HEK293 (cell line): Measurements from ENCODE around the gene SLCO6A1.

Experiments
- CTCF ChIA-PET: fragments of 350-600 bp; formaldehyde crosslinking; extraction: SDS; loops from one replicate; lab custom pipeline; 2021; ENCODE audit warnings: antibody characterized with exemption; lab: Yijun Ruan, JAX
- POLR2A ChIA-PET: fragments of 300-600 bp; formaldehyde crosslinking; extraction: SDS; loops from one replicate; lab custom pipeline; 2020; ENCODE audit warnings: antibody characterized with exemption, inconsistent platforms; lab: Yijun Ruan, JAX
- H3K27ac ChIP-seq: fragments of 200-500 bp; sonication (Bioruptor generic); 2 replicates; pipeline ENCODE4 v1.5.1; 2014; ENCODE audit warnings: low read depth, low read length, control low read depth, inconsistent platforms; ENCODE audit errors: extremely low read depth
- H3K36me3 ChIP-seq, 2 experiments: fragments of 200-500 bp in 1 of 2; sonication (Bioruptor generic) in 1 of 2; 1 replicate in 1 of 2; 2 replicates in 1 of 2; pipeline ENCODE4 v1.5.1; 2014 to 2017; ENCODE audit warnings: inconsistent platforms in 2 of 2, low read length in 2 of 2; ENCODE audit not compliant: control insufficient read depth in 2 of 2, insufficient read depth in 1 of 2
- H3K4me1 ChIP-seq: fragments of 200-500 bp; sonication (Bioruptor generic); 2 replicates; pipeline ENCODE4 v1.5.1; 2014; ENCODE audit warnings: mild to moderate bottlenecking, low read length, inconsistent platforms; ENCODE audit not compliant: control insufficient read depth, insufficient read depth
- H3K4me3 ChIP-seq: 2 replicates; pipeline ENCODE4 v1.5.1; 2011; ENCODE audit warnings: low read depth, mild to moderate bottlenecking, control low read depth, low read length, moderate library complexity
- H3K9me3 ChIP-seq: fragments of 200-500 bp; sonication (Bioruptor generic); 2 replicates; pipeline ENCODE4 v1.5.1; 2014; ENCODE audit warnings: low read depth, low read length, inconsistent platforms; ENCODE audit not compliant: control insufficient read depth, insufficient read depth
- KLF7 ChIP-seq: fragments of 450-650 bp; formaldehyde crosslinking; IDR thresholded peaks from 2 replicates; pipeline ENCODE4 v1.5.1; 2016; ENCODE audit warnings: missing biosample characterization, missing genetic modification characterization, borderline replicate concordance
- KLF9 ChIP-seq: fragments of 450-650 bp; formaldehyde crosslinking; IDR thresholded peaks from 2 replicates; pipeline ENCODE4 v1.5.1; 2016; ENCODE audit warnings: missing biosample characterization, missing genetic modification characterization, low read depth
- REPIN1 ChIP-seq: fragments of 450-650 bp; formaldehyde crosslinking; IDR thresholded peaks from 2 replicates; pipeline ENCODE4 v1.5.1; 2017; ENCODE audit warnings: missing biosample characterization, missing genetic modification characterization, low read depth
- SETDB1 ChIP-seq: IDR thresholded peaks from one replicate; pipeline ENCODE4 v1.6.1; 2017; ENCODE audit warnings: mild to moderate bottlenecking, low read length, moderate library complexity, mixed read lengths; ENCODE audit not compliant: insufficient read length
- TRIM28 ChIP-seq: IDR thresholded peaks from 2 replicates; pipeline ENCODE4 v1.6.1; 2011; ENCODE audit warnings: low read length, control low read depth, borderline replicate concordance
- ZBTB8A ChIP-seq: fragments of 450-650 bp; formaldehyde crosslinking; IDR thresholded peaks from 2 replicates; pipeline ENCODE4 v1.5.1; 2016; ENCODE audit warnings: missing biosample characterization, missing genetic modification characterization
- ZEB2 ChIP-seq: fragments of 450-650 bp; formaldehyde crosslinking; IDR thresholded peaks from 2 replicates; pipeline ENCODE4 v1.5.1; 2016; ENCODE audit warnings: missing biosample characterization, missing genetic modification characterization
- ZFHX2 ChIP-seq: fragments of 450-650 bp; formaldehyde crosslinking; conservative IDR thresholded peaks from 2 replicates; pipeline ENCODE4 v1.5.1; 2016; ENCODE audit warnings: missing biosample characterization, missing genetic modification characterization
- ZNF184 ChIP-seq: fragments of 450-650 bp; IDR thresholded peaks from 2 replicates; pipeline ENCODE4 v1.5.1; 2018; ENCODE audit warnings: missing biosample characterization, mild to moderate bottlenecking, missing genetic modification characterization
- ZNF202 ChIP-seq: fragments of 450-650 bp; formaldehyde crosslinking; IDR thresholded peaks from 2 replicates; pipeline ENCODE4 v1.5.1; 2016; ENCODE audit warnings: missing biosample characterization, missing genetic modification characterization, borderline replicate concordance
- ZNF311 ChIP-seq: fragments of 450-650 bp; formaldehyde crosslinking; IDR thresholded peaks from 2 replicates; pipeline ENCODE4 v1.5.1; 2017; ENCODE audit warnings: missing biosample characterization, missing genetic modification characterization, borderline replicate concordance
- ZNF341 ChIP-seq: fragments of 450-650 bp; formaldehyde crosslinking; IDR thresholded peaks from 2 replicates; pipeline ENCODE4; 2016; ENCODE audit warnings: low read depth, missing biosample characterization, missing genetic modification characterization
- ZNF423 ChIP-seq: fragments of 450-650 bp; formaldehyde crosslinking; IDR thresholded peaks from 2 replicates; pipeline ENCODE4 v1.5.1; 2016; ENCODE audit warnings: missing biosample characterization, missing genetic modification characterization
- ZNF529 ChIP-seq: fragments of 450-650 bp; formaldehyde crosslinking; IDR thresholded peaks from 2 replicates; pipeline ENCODE4 v1.5.1; 2017; ENCODE audit warnings: missing genetic modification characterization, missing biosample characterization; ENCODE audit not compliant: insufficient replicate concordance
- ZNF561 ChIP-seq: fragments of 450-650 bp; IDR thresholded peaks from 2 replicates; pipeline ENCODE4 v1.5.1; 2018; ENCODE audit warnings: missing biosample characterization, missing genetic modification characterization, borderline replicate concordance
- ZNF571 ChIP-seq: fragments of 450-650 bp; formaldehyde crosslinking; IDR thresholded peaks from 2 replicates; pipeline ENCODE4 v1.5.0; 2017; ENCODE audit warnings: missing biosample characterization, missing genetic modification characterization
- ZNF621 ChIP-seq: fragments of 450-650 bp; formaldehyde crosslinking; IDR thresholded peaks from 2 replicates; pipeline ENCODE4 v1.5.1; 2017; ENCODE audit warnings: missing biosample characterization, missing genetic modification characterization
- ZNF76 ChIP-seq: fragments of 450-650 bp; formaldehyde crosslinking; IDR thresholded peaks from 2 replicates; pipeline ENCODE4; 2016; ENCODE audit warnings: low read depth, missing biosample characterization, missing genetic modification characterization, borderline replicate concordance
- ZNF785 ChIP-seq: fragments of 450-650 bp; formaldehyde crosslinking; IDR thresholded peaks from 2 replicates; pipeline ENCODE4 v1.5.1; 2016; ENCODE audit warnings: missing biosample characterization, missing genetic modification characterization
- ZNF830 ChIP-seq: fragments of 450-650 bp; IDR thresholded peaks from 2 replicates; pipeline ENCODE4 v1.5.0; 2018; ENCODE audit warnings: missing biosample characterization, missing genetic modification characterization, low read depth, mild to moderate bottlenecking, moderate library complexity
- ZSCAN23 ChIP-seq: fragments of 450-650 bp; formaldehyde crosslinking; IDR thresholded peaks from 2 replicates; pipeline ENCODE4 v1.5.1; 2016; ENCODE audit warnings: missing biosample characterization, missing genetic modification characterization
- TF ChIP-seq, protein P1 (sequence below): fragments of 450-650 bp; formaldehyde crosslinking; optimal IDR thresholded peaks from 2 replicates; pipeline ENCODE3; 2016; ENCODE audit warnings: missing biosample characterization, mild to moderate bottlenecking, missing genetic modification characterization
- TF ChIP-seq, protein P2 (sequence below): fragments of 450-650 bp; formaldehyde crosslinking; IDR thresholded peaks from 2 replicates; pipeline ENCODE4 v1.5.1; 2016; ENCODE audit warnings: missing biosample characterization, missing genetic modification characterization
- TF ChIP-seq, protein P3 (sequence below): fragments of 450-650 bp; formaldehyde crosslinking; IDR thresholded peaks from 2 replicates; pipeline ENCODE4 v1.5.1; 2016; ENCODE audit warnings: missing biosample characterization, missing genetic modification characterization
- TF ChIP-seq, protein P4 (sequence below): fragments of 450-650 bp; formaldehyde crosslinking; IDR thresholded peaks from 2 replicates; pipeline ENCODE4; 2016; ENCODE audit warnings: missing biosample characterization, missing genetic modification characterization
- TF ChIP-seq, protein P5 (sequence below): fragments of 450-650 bp; formaldehyde crosslinking; IDR thresholded peaks from 2 replicates; pipeline ENCODE4 v1.5.1; 2016; ENCODE audit warnings: missing biosample characterization, missing genetic modification characterization
- TF ChIP-seq, protein P6 (sequence below): fragments of 450-650 bp; formaldehyde crosslinking; IDR thresholded peaks from 2 replicates; pipeline ENCODE4 v1.5.1; 2016; ENCODE audit warnings: missing biosample characterization, missing genetic modification characterization, low read depth

The SLCO6A1 gene

DNA sequence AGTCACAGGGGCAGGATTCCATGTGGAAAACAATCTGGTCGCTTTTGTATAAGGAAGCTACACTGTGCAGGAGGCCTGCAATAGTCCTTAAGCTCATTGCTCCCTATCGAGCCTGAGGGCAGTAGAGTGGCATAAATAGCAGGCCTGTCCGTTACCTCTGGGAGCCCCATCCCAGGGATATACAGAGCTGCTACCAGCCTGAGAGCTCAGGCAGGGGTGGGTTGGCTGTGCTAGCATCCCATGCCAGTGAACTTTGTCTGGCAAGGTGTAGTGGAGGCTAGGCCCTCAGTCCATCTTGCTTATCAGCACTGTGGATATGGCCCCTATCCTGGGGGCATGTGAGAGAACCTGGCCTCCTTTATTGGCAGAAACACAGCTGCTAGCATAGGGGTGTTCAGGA, 47.7 kb downstream of the SLCO6A1 start:
- POLR2A ChIA-PET = no interaction called here
- H3K4me1 ChIP-seq = no peaks in the 10 kb centered on the region
- no peak overlapping the region for H3K27ac ChIP-seq
- H3K9me3 ChIP-seq = no peaks in the 10 kb centered on the region
- TF ChIP-seq ZNF621 (tag by site-specific recombination) (no peak), ZNF830 (tag by site-specific recombination) (no peak), ZNF571 (tag by site-specific recombination) (no peak), ZNF76 (tag by site-specific recombination) (no peak), KLF9 (tag by site-specific recombination) (no peak), SETDB1 (no peak), ZNF423 (tag by site-specific recombination) (no peak), ZNF561 (tag by site-specific recombination) (no peak), ZNF311 (tag by site-specific recombination) (no peak), REPIN1 (tag by site-specific recombination) (no peak), ZNF785 (tag by site-specific recombination) (no peak), ZFHX2 (tag by site-specific recombination) (no peak), KLF7 (no peak)
- TF ChIP-seq, protein P1, sequence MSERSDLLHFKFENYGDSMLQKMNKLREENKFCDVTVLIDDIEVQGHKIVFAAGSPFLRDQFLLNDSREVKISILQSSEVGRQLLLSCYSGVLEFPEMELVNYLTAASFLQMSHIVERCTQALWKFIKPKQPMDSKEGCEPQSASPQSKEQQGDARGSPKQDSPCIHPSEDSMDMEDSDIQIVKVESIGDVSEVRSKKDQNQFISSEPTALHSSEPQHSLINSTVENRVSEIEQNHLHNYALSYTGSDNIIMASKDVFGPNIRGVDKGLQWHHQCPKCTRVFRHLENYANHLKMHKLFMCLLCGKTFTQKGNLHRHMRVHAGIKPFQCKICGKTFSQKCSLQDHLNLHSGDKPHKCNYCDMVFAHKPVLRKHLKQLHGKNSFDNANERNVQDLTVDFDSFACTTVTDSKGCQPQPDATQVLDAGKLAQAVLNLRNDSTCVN (tag by site-specific recombination) = no peak
- TF ChIP-seq, protein P2, sequence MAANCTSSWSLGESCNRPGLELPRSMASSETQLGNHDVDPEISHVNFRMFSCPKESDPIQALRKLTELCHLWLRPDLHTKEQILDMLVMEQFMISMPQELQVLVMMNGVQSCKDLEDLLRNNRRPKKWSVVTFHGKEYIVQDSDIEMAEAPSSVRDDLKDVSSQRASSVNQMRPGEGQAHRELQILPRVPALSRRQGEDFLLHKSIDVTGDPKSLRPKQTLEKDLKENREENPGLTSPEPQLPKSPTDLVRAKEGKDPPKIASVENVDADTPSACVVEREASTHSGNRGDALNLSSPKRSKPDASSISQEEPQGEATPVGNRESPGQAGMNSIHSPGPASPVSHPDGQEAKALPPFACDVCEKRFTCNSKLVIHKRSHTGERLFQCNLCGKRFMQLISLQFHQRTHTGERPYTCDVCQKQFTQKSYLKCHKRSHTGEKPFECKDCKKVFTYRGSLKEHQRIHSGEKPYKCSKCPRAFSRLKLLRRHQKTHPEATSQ (tag by site-specific recombination) = no peak
- TF ChIP-seq, all 188 proteins: peak for 0
- no peak overlapping the region for H3K4me3 ChIP-seq
- no peaks in the 10 kb centered on the region for H3K36me3 ChIP-seq
- CTCF ChIA-PET = interaction anchor here (0.5 to 1.3 kb wide), 4 partner anchors 119 to 773 kb away, joined by 3 read pairs; no protein-coding TSS in a partner anchor

DNA sequence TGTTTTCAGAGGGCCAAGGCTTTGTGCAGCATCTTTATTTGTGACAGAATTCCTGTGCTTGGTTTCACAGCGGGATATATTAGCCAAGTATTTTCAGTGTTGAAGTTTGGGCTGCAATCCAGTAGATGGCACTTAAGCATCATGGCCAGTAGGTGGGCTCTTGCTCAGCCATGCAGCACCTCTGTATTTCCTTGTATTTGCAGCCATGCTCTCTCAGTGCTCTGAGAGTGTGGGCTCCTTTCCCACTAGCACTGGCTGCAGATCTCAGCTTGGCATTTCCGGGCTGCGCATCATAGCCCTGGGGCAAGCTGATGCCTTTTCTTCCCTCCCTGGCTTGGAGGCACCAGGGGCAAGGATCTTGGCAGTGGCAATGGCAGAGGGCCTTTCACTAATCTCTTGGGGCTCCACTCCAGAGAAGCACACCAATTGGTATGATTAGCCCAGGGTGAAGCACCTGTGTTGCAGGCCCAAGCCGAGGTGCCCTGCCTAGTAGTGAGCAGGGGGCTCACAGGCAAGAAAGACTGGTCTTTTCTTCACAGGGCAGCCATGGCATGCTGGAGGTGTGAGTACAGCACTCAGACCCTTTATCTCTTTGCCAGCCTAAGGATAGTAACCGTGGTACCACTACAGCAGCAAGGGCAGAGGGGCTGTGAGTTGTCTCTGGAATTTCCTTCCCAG, 48.3 kb downstream of the SLCO6A1 start:
- H3K4me1 ChIP-seq = no peaks in the 10 kb centered on the region
- ChIA-PET POLR2A (no interaction called here), CTCF (interaction anchor here (0.6 kb wide), 1 partner anchor 193 kb away, joined by 3 read pairs; no protein-coding TSS in a partner anchor)
- no peaks in the 10 kb centered on the region for H3K36me3 ChIP-seq
- no peak overlapping the region for H3K4me3 ChIP-seq
- no peak overlapping the region for H3K27ac ChIP-seq
- H3K9me3 ChIP-seq = no peaks in the 10 kb centered on the region
- no peak for TF ChIP-seq ZEB2 (tag by site-specific recombination)
- TF ChIP-seq, protein P3, sequence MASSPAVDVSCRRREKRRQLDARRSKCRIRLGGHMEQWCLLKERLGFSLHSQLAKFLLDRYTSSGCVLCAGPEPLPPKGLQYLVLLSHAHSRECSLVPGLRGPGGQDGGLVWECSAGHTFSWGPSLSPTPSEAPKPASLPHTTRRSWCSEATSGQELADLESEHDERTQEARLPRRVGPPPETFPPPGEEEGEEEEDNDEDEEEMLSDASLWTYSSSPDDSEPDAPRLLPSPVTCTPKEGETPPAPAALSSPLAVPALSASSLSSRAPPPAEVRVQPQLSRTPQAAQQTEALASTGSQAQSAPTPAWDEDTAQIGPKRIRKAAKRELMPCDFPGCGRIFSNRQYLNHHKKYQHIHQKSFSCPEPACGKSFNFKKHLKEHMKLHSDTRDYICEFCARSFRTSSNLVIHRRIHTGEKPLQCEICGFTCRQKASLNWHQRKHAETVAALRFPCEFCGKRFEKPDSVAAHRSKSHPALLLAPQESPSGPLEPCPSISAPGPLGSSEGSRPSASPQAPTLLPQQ = no peak
- TF ChIP-seq, protein P4, sequence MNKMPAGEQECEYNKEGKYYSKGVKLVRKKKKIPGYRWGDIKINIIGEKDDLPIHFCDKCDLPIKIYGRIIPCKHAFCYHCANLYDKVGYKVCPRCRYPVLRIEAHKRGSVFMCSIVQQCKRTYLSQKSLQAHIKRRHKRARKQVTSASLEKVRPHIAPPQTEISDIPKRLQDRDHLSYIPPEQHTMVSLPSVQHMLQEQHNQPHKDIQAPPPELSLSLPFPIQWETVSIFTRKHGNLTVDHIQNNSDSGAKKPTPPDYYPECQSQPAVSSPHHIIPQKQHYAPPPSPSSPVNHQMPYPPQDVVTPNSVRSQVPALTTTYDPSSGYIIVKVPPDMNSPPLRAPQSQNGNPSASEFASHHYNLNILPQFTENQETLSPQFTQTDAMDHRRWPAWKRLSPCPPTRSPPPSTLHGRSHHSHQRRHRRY = no peak
- TF ChIP-seq ZBTB8A (tag by site-specific recombination) = no peak
- TF ChIP-seq TRIM28 = no peak
- TF ChIP-seq ZNF529 (tag by site-specific recombination) = no peak
- TF ChIP-seq, protein P5, sequence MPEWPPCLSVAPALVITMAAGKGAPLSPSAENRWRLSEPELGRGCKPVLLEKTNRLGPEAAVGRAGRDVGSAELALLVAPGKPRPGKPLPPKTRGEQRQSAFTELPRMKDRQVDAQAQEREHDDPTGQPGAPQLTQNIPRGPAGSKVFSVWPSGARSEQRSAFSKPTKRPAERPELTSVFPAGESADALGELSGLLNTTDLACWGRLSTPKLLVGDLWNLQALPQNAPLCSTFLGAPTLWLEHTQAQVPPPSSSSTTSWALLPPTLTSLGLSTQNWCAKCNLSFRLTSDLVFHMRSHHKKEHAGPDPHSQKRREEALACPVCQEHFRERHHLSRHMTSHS = no peak
- no peak for TF ChIP-seq ZSCAN23 (tag by site-specific recombination)
- no peak for TF ChIP-seq ZNF184 (tag by site-specific recombination)
- TF ChIP-seq, protein P6, sequence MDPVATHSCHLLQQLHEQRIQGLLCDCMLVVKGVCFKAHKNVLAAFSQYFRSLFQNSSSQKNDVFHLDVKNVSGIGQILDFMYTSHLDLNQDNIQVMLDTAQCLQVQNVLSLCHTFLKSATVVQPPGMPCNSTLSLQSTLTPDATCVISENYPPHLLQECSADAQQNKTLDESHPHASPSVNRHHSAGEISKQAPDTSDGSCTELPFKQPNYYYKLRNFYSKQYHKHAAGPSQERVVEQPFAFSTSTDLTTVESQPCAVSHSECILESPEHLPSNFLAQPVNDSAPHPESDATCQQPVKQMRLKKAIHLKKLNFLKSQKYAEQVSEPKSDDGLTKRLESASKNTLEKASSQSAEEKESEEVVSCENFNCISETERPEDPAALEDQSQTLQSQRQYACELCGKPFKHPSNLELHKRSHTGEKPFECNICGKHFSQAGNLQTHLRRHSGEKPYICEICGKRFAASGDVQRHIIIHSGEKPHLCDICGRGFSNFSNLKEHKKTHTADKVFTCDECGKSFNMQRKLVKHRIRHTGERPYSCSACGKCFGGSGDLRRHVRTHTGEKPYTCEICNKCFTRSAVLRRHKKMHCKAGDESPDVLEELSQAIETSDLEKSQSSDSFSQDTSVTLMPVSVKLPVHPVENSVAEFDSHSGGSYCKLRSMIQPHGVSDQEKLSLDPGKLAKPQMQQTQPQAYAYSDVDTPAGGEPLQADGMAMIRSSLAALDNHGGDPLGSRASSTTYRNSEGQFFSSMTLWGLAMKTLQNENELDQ (tag by site-specific recombination) = no peak
- TF ChIP-seq ZNF341 (tag by site-specific recombination) = no peak
- no peak for TF ChIP-seq ZNF202 (tag by site-specific recombination)
